A549 (cell line): ENCODE measurements around the gene N4BP3. TPM values are rescaled to one million over a fixed set of nuclear protein-coding genes. Genes with fewer than 3 reads are reported as not detected.

ENCODE experiments used
- ATAC-seq, 2 experiments: fragments of 200-7000 bp in 1 of 2; fragments of >200 bp in 1 of 2; cut with Nextera tagmentation in 1 of 2; cut with Tn5 transposase in 1 of 2; 3 replicates each; pipeline versions ENCODE4 v1.8.0 to v1.9.1; 2018 to 2020; ENCODE audit warnings: mild to moderate bottlenecking in 1 of 2, moderate library complexity in 1 of 2
- CTCF ChIA-PET: fragments of 300-600 bp; sonication (Branson Sonifier 250); formaldehyde crosslinking; extraction: SDS; loops from one replicate; lab custom pipeline; 2021; ENCODE audit warnings: antibody characterized with exemption, inconsistent platforms; lab: Yijun Ruan, JAX
- POLR2A ChIA-PET: fragments of 350-600 bp; formaldehyde crosslinking; extraction: SDS; loops from one replicate; lab custom pipeline; 2021; ENCODE audit warnings: antibody characterized with exemption, inconsistent platforms; lab: Yijun Ruan, JAX
- DNase-seq, 2 experiments: peaks; one replicate each; pipeline versions ENCODE4 v3.0.0 to v3.0.0-alpha.2; 2011 to 2016; ENCODE audit warnings: low read depth in 1 of 2, low spot score in 1 of 2
- FAIRE-seq: peaks from 2 replicates; lab custom pipeline; 2011; peaks lifted over from hg19 to GRCh38; lab: Jason Lieb, UNC
- H3K27ac ChIP-seq, 2 experiments: fragments of >200 bp; sonication (Bioruptor Twin); formaldehyde crosslinking; 3 replicates each; pipeline ENCODE4 v1.5.1; 2016 to 2017
- H3K4me1 ChIP-seq: fragments of >200 bp; sonication (Bioruptor Twin); formaldehyde crosslinking; 3 replicates; pipeline ENCODE4 v1.6.1; 2016
- H3K4me2 ChIP-seq: fragments of >200 bp; sonication (Bioruptor Twin); formaldehyde crosslinking; 3 replicates; pipeline ENCODE4 v1.6.1; 2016
- H3K4me3 ChIP-seq: fragments of >200 bp; sonication (Bioruptor Twin); formaldehyde crosslinking; 3 replicates; pipeline ENCODE4 v1.5.1; 2016
- H3K9me3 ChIP-seq: fragments of >200 bp; sonication (Bioruptor Twin); formaldehyde crosslinking; 3 replicates; pipeline ENCODE4 v1.6.1; 2016
- BHLHE40 ChIP-seq: IDR thresholded peaks from 2 replicates; pipeline ENCODE4 v1.6.1; 2012; ENCODE audit warnings: low read depth, low read length, inconsistent platforms
- CBX2 ChIP-seq: fragments of 200-600 bp; sonication (generic); IDR thresholded peaks from 2 replicates; pipeline ENCODE4 v1.6.1; 2016; ENCODE audit warnings: low read depth, mild to moderate bottlenecking, borderline replicate concordance
- CHD4 ChIP-seq: fragments of 200-600 bp; sonication (generic); IDR thresholded peaks from 2 replicates; pipeline ENCODE4 v1.6.1; 2016; ENCODE audit warnings: antibody characterized with exemption, mild to moderate bottlenecking, borderline replicate concordance
- EHMT2 ChIP-seq: fragments of 200-600 bp; sonication (generic); IDR thresholded peaks from 2 replicates; pipeline ENCODE4 v1.6.1; 2016; ENCODE audit warnings: antibody characterized with exemption, low read depth, mild to moderate bottlenecking, moderate library complexity
- EP300 ChIP-seq, 2 experiments: fragments of >200 bp; sonication (Bioruptor Twin); formaldehyde crosslinking; IDR thresholded peaks; 2 replicates in 1 of 2; 3 replicates in 1 of 2; pipeline ENCODE4 v1.6.1; 2016 to 2017
- FOSB ChIP-seq: fragments of 250-450 bp; sonication (Bioruptor Pico); IDR thresholded peaks from 2 replicates; pipeline ENCODE4 v1.5.0; 2020; ENCODE audit warnings: mild to moderate bottlenecking, moderate library complexity
- GATA3 ChIP-seq: IDR thresholded peaks from 2 replicates; pipeline ENCODE4 v1.6.1; 2012; ENCODE audit warnings: borderline replicate concordance
- HEYL ChIP-seq: fragments of 250-450 bp; sonication (Bioruptor Pico); IDR thresholded peaks from 2 replicates; pipeline ENCODE4 v1.8.0; 2021; ENCODE audit warnings: mild to moderate bottlenecking, moderate library complexity
- HOXB13 ChIP-seq: fragments of 250-450 bp; sonication (Bioruptor Pico); IDR thresholded peaks from 2 replicates; pipeline ENCODE4 v1.5.0; 2020; ENCODE audit warnings: low read depth, mild to moderate bottlenecking, moderate library complexity
- JUNB ChIP-seq: fragments of >200 bp; sonication (Bioruptor Twin); formaldehyde crosslinking; IDR thresholded peaks from 2 replicates; pipeline ENCODE4 v1.6.1; 2016
- MAFK ChIP-seq: fragments of 450-650 bp; IDR thresholded peaks from 2 replicates; pipeline ENCODE4 v1.6.1; 2014; ENCODE audit not compliant: partially characterized antibody
- MYC ChIP-seq: IDR thresholded peaks from 2 replicates; pipeline ENCODE4 v1.6.1; 2012; ENCODE audit warnings: mild to moderate bottlenecking, inconsistent platforms, low read length, improper control_type of control experiment, borderline replicate concordance
- RAD21 ChIP-seq, 2 experiments: fragments of >200 bp in 1 of 2; sonication (Bioruptor Twin) in 1 of 2; formaldehyde crosslinking in 1 of 2; IDR thresholded peaks in 1 of 2; conservative IDR thresholded peaks in 1 of 2; 2 replicates in 1 of 2; 3 replicates in 1 of 2; pipeline ENCODE4 v1.6.1; 2012 to 2018; ENCODE audit warnings: inconsistent platforms in 1 of 2
- RFX5 ChIP-seq: fragments of 450-650 bp; IDR thresholded peaks from 2 replicates; pipeline ENCODE4 v1.7.1; 2014; ENCODE audit warnings: antibody characterized with exemption, mild to moderate bottlenecking, moderate library complexity
- RNF2 ChIP-seq: fragments of 200-600 bp; sonication (generic); IDR thresholded peaks from 2 replicates; pipeline ENCODE4 v1.6.1; 2016; ENCODE audit warnings: low read depth, mild to moderate bottlenecking, antibody characterized with exemption, moderate library complexity, borderline replicate concordance
- TFCP2L1 ChIP-seq: fragments of 250-450 bp; sonication (Bioruptor Pico); IDR thresholded peaks from 2 replicates; pipeline ENCODE4 v1.5.0; 2021; ENCODE audit warnings: mild to moderate bottlenecking
- WGBS: methylation state at CpG from one replicate; pipeline ENCODE4 v1.1.6; 2017; ENCODE audit errors: missing lambda C conversion rate; 5-methylcytosine and 5-hydroxymethylcytosine counted together
- polyA plus RNA-seq, 4 experiments: library from polyadenylated mRNA; depleted of rRNA in 3 of 4; stranded (reverse); fragments of >200 nt; fragmentation: RNase III in 1 of 4; extraction: RNeasy Plus Mini Kit Qiagen cat#74134 plus additional on column Dnase treatment in 1 of 4; gene quantifications; 2 replicates in 3 of 4; 3 replicates in 1 of 4; pipeline ENCODE4 v1.2.3, GENCODE V29; 2011 to 2017
- TF ChIP-seq, protein P1 (sequence below): fragments of >200 bp; sonication (Bioruptor Twin); formaldehyde crosslinking; IDR thresholded peaks from 3 replicates; pipeline ENCODE4 v1.6.1; 2016
- TF ChIP-seq, protein P2 (sequence below): fragments of >200 bp; sonication (Bioruptor Twin); formaldehyde crosslinking; IDR thresholded peaks from 3 replicates; pipeline ENCODE4 v1.5.1; 2016
- TF ChIP-seq, protein P3 (sequence below): fragments of 250-450 bp; sonication (Bioruptor Pico); IDR thresholded peaks from 2 replicates; pipeline ENCODE4 v1.5.0; 2020; ENCODE audit warnings: low read depth, mild to moderate bottlenecking, moderate library complexity
- TF ChIP-seq, protein P4 (sequence below): IDR thresholded peaks from 2 replicates; pipeline ENCODE4 v1.6.1; 2012
- TF ChIP-seq, protein P5 (sequence below): IDR thresholded peaks from 2 replicates; pipeline ENCODE4 v1.6.1; 2012; ENCODE audit warnings: low read depth, borderline replicate concordance

Gene N4BP3
- polyA plus RNA-seq, 2 of the 4 experiments (the other 2 are of a cell fraction), result 0.12 to 0.15 TPM

DNA sequence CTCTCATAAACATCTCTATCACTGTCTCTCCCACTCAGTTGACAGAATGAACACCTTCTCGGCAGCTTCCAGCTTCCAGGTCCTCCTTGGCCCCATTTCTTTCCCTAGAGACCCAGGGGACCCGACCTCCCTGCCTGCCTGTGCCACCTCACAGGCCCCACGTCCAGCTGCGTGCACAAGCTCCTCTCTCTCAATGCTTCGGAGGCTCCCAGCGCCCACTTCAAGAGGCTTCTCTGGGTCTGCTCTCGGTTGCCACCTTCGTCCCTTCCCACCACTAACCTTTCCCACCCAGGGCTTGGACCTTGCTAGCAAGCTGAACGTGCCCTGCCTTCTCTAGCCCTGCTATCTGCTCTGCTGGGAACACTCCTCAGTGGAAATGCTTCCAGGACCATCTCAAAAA is 2.8 kb upstream of the N4BP3 start:
- H3K4me1 ChIP-seq, result peaks cover 11% of the 10 kb centered on the region; the same call in 2 of the 3 replicates
- ChIA-PET CTCF (interaction anchor here (0.6 to 1.7 kb wide), 6 partner anchors 10 to 53 kb away, joined by 3 to 9 read pairs (median 3); no protein-coding TSS in a partner anchor), POLR2A (no interaction called here)
- TF ChIP-seq GATA3 (no peak), RAD21 (conservative IDR thresholded peaks at IDR 0.05 in 1 of 2, IDR thresholded peaks at IDR 0.05 in 1 of 2) (no peak), EP300 (IDR thresholded peaks at IDR 0.05) (no peak), FOSB (CRISPR knock-in tag) (no peak), JUNB (no peak), RNF2 (no peak), MAFK (no peak), HOXB13 (CRISPR knock-in tag) (no peak), CBX2 (no peak)
- TF ChIP-seq, protein P1, sequence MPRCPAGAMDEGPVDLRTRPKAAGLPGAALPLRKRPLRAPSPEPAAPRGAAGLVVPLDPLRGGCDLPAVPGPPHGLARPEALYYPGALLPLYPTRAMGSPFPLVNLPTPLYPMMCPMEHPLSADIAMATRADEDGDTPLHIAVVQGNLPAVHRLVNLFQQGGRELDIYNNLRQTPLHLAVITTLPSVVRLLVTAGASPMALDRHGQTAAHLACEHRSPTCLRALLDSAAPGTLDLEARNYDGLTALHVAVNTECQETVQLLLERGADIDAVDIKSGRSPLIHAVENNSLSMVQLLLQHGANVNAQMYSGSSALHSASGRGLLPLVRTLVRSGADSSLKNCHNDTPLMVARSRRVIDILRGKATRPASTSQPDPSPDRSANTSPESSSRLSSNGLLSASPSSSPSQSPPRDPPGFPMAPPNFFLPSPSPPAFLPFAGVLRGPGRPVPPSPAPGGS, result no peak
- TF ChIP-seq, protein P2, sequence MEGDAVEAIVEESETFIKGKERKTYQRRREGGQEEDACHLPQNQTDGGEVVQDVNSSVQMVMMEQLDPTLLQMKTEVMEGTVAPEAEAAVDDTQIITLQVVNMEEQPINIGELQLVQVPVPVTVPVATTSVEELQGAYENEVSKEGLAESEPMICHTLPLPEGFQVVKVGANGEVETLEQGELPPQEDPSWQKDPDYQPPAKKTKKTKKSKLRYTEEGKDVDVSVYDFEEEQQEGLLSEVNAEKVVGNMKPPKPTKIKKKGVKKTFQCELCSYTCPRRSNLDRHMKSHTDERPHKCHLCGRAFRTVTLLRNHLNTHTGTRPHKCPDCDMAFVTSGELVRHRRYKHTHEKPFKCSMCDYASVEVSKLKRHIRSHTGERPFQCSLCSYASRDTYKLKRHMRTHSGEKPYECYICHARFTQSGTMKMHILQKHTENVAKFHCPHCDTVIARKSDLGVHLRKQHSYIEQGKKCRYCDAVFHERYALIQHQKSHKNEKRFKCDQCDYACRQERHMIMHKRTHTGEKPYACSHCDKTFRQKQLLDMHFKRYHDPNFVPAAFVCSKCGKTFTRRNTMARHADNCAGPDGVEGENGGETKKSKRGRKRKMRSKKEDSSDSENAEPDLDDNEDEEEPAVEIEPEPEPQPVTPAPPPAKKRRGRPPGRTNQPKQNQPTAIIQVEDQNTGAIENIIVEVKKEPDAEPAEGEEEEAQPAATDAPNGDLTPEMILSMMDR, result no peak
- TF ChIP-seq, protein P3, sequence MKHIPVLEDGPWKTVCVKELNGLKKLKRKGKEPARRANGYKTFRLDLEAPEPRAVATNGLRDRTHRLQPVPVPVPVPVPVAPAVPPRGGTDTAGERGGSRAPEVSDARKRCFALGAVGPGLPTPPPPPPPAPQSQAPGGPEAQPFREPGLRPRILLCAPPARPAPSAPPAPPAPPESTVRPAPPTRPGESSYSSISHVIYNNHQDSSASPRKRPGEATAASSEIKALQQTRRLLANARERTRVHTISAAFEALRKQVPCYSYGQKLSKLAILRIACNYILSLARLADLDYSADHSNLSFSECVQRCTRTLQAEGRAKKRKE, result no peak
- TF ChIP-seq, protein P4, sequence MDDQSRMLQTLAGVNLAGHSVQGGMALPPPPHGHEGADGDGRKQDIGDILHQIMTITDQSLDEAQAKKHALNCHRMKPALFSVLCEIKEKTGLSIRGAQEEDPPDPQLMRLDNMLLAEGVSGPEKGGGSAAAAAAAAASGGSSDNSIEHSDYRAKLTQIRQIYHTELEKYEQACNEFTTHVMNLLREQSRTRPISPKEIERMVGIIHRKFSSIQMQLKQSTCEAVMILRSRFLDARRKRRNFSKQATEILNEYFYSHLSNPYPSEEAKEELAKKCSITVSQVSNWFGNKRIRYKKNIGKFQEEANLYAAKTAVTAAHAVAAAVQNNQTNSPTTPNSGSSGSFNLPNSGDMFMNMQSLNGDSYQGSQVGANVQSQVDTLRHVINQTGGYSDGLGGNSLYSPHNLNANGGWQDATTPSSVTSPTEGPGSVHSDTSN, result no peak
- ATAC-seq (no peak), DNase-seq (no peak), FAIRE-seq (no peak)
- no peak overlapping the region for H3K27ac ChIP-seq
- 82% methylated on average over 9 of the region's 9 CpGs for WGBS
- no peak overlapping the region for H3K4me2 ChIP-seq
- no peaks in the 10 kb centered on the region for H3K9me3 ChIP-seq
- H3K4me3 ChIP-seq, result no peak overlapping the region

DNA sequence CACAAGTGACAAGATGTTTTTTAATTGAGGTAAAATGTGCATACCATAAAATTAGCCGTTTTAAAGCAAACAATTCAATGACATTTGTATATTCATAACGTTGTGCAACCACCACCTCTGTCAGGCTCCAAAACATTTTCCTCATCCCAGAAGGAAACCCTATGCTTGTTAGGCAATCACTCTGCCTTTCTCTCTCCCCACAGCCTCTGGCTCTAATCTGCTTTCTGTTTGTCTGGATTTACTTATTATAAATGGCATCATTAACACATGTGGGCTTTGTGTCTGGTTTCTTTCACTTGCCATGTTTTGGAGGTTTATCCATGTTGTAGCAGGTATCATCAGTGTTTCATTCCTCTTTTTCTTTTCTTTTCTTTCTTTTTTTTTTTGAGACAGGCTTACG is 1.4 kb upstream of the N4BP3 start:
- Histone ChIP-seq H3K4me1 (peaks cover 11% of the 10 kb centered on the region; the same call in 2 of the 3 replicates), H3K4me2 (no peak overlapping the region), H3K27ac (no peak overlapping the region), H3K9me3 (no peaks in the 10 kb centered on the region), H3K4me3 (no peak overlapping the region)
- FAIRE-seq (no peak), ATAC-seq (no peak), DNase-seq (no peak)
- 49% methylated on average over 3 of the region's 3 CpGs for WGBS
- TF ChIP-seq RAD21 (conservative IDR thresholded peaks at IDR 0.05 in 1 of 2, IDR thresholded peaks at IDR 0.05 in 1 of 2) (no peak), CHD4 (no peak), BHLHE40 (no peak), RFX5 (no peak), MYC (no peak), EHMT2 (no peak), HEYL (CRISPR knock-in tag) (no peak), TFCP2L1 (CRISPR knock-in tag) (no peak)
- TF ChIP-seq, protein P5, sequence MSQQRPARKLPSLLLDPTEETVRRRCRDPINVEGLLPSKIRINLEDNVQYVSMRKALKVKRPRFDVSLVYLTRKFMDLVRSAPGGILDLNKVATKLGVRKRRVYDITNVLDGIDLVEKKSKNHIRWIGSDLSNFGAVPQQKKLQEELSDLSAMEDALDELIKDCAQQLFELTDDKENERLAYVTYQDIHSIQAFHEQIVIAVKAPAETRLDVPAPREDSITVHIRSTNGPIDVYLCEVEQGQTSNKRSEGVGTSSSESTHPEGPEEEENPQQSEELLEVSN, result no peak
- CTCF ChIA-PET, result interaction anchor here (1.7 kb wide), 1 partner anchor 9 kb away, joined by 9 read pairs; no protein-coding TSS in a partner anchor
- POLR2A ChIA-PET, result no interaction called here
